Stomach smooth muscle (tissue), 2 donors: ENCODE data around the gene GPR3.

Experiments used
- H3K27ac ChIP-seq: one replicate; pipeline ENCODE4 v1.7.0; 2013; ENCODE audit warnings: mild to moderate bottlenecking, low read length, inconsistent platforms
- H3K27me3 ChIP-seq, 2 donors: one replicate each; pipeline ENCODE4 v1.7.0; 2013; ENCODE audit warnings: low read length in 2 of 2; ENCODE audit not compliant: insufficient read depth in 2 of 2, control insufficient read depth in 1 of 2
- H3K36me3 ChIP-seq, 2 donors: one replicate each; pipeline ENCODE4 v1.7.0; 2013; ENCODE audit warnings: low read length in 2 of 2; ENCODE audit not compliant: control insufficient read depth in 2 of 2, insufficient read depth in 2 of 2
- H3K4me1 ChIP-seq: one replicate; pipeline ENCODE4 v1.7.0; 2013; ENCODE audit warnings: low read length; ENCODE audit not compliant: control insufficient read depth, insufficient read depth
- H3K4me3 ChIP-seq, 2 donors: one replicate each; pipeline ENCODE4 v1.7.0; 2013; ENCODE audit warnings: low read length in 2 of 2
- H3K9ac ChIP-seq, 2 donors: one replicate each; pipeline ENCODE4 v1.7.0; 2013; ENCODE audit warnings: low read length in 2 of 2, mild to moderate bottlenecking in 1 of 2
- H3K9me3 ChIP-seq, 2 donors: one replicate each; pipeline ENCODE4 v1.7.0; 2013; ENCODE audit warnings: low read length in 2 of 2; ENCODE audit not compliant: control insufficient read depth in 2 of 2
- donor health status: healthy.
- donor health status: Pancreatic carcinoma.

The GPR3 gene

DNA sequence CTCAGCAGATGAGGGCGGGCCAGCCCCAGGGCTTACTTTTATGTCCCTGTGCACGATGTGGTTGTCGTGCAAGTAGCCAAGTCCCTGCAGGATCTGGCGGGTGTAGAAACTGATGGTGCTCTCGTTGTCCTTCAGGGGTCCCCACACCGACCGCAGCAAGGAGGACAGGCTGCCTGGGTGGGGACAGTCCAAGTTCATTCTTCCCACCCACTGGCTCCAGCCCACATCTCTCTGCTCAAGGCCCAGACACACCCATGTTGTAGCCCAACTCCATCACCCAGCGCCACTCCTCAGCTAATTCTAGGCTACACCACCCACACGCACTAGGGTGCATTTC is 32.6 kb upstream of the GPR3 start:
- Histone ChIP-seq H3K36me3 (peaks cover 24 to 50% of the 10 kb centered on the region in 2 donors), H3K4me3 (no peak overlapping the region), H3K9me3 (no peaks in the 10 kb centered on the region), H3K4me1 (peaks cover 17% of the 10 kb centered on the region), H3K27ac (no peak overlapping the region), H3K9ac (no peak overlapping the region), H3K27me3 (no peaks in the 10 kb centered on the region)

DNA sequence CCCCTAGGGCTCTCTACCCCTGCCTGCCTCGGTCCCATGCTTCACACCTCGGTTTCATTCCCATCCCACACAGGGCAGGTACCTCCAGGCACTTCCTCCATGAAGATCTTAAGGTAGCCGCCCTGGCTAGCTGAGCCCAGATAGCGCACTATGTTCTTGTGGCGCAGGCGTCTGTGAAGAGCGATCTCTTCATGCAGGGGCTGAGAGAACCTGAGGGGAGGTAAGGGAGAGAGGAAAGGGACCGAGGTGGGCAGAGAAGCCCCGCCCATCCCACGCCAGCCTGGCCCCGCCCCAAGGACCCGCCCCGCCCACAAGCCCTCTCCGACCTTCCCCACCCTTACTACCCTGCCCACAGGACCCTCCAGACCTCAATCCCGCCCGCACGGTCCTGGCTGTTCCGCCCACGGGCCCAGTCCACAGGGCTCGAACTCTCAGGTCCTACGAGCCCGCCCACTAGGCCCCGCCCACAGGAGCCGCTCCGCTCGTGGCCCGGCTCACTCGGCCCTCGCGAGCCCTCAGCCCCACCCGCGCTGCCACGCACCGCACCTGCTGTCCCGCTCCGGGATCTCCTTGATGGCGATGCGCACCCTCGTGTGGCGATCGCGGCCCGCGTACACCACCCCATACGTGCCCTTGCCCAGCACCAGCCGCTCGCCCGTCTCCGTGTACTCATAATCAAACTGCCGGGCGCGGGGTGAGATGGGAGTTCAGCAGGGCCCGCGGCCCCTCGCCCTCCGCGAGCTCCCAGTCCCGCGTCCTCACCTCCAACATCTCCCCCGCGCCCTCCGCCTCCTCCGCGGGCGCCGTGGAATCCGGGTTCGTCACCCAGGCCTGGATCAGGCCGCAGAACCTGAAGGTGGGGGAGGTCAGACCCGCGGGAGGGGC is 32.0 kb upstream of the GPR3 start:
- no peaks in the 10 kb centered on the region for H3K9me3 ChIP-seq
- peaks cover 22% of the 10 kb centered on the region for H3K4me1 ChIP-seq
- no peak overlapping the region for H3K27ac ChIP-seq
- H3K36me3 ChIP-seq = peaks cover 21 to 48% of the 10 kb centered on the region in 2 donors
- H3K9ac ChIP-seq = peak overlapping the region in 1 of 2 donors; percentile 40
- H3K4me3 ChIP-seq = peak overlapping the region; percentile 18 to 55
- H3K27me3 ChIP-seq = no peaks in the 10 kb centered on the region

DNA sequence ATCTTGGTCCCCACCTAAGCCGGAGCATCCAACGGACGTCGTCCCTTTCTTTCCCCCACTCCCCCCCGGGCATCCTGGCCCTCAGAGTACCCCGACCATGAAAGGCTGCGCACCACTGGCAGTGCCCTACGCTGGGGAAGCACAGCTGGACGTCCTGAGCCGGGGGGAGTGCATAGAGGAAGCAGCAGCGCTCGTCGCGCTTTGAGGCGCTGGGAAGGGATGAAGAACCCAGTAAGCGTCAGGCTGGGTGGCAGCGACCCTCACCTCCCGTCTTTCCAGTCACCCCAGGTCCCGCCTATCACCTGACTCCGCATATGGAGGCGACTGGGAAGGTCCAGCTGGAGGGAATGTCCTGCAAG is 31.4 kb upstream of the GPR3 start:
- peaks cover 15 to 42% of the 10 kb centered on the region in 2 donors for H3K36me3 ChIP-seq
- no peak overlapping the region for H3K9ac ChIP-seq
- no peaks in the 10 kb centered on the region for H3K27me3 ChIP-seq
- H3K27ac ChIP-seq = no peak overlapping the region
- H3K9me3 ChIP-seq = no peaks in the 10 kb centered on the region
- peaks cover 22% of the 10 kb centered on the region for H3K4me1 ChIP-seq
- peak overlapping the region in 1 of 2 donors; percentile 55 for H3K4me3 ChIP-seq

DNA sequence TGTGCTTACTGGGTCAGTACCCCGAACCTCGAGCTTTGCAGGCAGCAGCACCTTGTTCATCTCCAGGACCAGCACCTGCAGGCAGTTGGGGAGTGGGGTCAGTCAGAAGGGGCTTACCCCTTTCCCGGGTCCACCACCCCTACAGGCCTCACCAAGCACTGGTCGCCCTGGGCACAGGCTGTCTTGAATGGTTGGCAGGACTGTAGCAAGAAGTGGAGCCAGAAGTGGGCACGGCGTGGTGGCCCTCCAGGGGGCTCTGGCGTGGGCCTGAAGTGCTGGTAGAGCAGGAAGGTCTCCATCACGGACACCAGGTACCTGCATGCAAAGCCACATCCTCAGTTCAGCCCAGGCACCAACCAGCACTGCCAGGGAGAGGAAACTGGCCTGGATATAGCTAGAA is 30.9 kb upstream of the GPR3 start:
- H3K9ac ChIP-seq = no peak overlapping the region
- no peaks in the 10 kb centered on the region for H3K9me3 ChIP-seq
- peaks cover 22% of the 10 kb centered on the region for H3K4me1 ChIP-seq
- no peak overlapping the region for H3K27ac ChIP-seq
- H3K27me3 ChIP-seq = no peaks in the 10 kb centered on the region
- no peak overlapping the region for H3K4me3 ChIP-seq
- H3K36me3 ChIP-seq = peaks cover 12 to 38% of the 10 kb centered on the region in 2 donors

DNA sequence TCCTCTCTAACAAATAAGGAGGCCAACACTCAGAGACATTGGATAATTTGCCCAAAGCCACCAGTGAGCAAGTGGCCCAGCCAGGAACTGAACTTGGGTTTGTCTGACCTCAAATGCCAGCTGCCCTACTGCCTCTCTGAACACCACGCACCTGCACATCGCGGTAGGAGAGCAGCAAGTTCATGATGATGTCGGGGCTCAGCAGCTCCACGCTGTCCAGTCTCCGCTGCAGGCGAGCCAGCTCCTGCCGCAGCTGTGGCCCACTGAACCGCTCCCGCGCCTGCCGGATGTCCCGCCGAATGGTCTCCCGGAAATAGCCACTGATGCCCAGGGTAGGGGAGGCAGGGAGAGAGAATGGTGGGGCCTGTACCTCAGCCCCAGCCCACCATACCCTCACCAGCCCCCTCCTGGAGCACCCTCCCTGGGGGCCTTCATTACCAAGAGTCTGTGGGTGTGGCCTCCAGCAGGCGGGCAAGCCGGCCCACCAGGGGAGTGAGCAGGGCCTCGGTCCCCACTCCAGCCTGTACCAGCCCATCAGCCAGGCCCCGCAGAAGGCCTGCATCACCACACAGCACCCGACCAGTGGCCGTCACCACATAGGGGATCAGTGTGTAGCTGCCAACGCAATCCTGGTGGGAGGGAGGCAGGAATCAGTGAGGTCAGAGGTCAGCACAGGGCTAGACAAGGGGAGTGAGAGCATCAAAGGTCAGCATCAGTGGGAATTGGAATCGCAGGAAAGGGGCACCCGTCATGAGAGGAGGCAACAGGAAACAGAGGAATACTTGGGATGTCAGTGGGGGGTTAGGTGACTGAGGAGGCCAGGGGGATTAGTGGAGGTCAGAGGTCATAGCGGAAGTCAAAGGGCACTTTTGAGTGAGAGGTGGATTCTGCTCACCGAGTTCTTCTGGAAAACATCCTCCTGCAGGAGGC is 28.4 kb upstream of the GPR3 start:
- peak overlapping the region in 1 of 2 donors; percentile 29 for H3K9ac ChIP-seq
- peak overlapping the region; percentile 95 for H3K27ac ChIP-seq
- no peaks in the 10 kb centered on the region for H3K27me3 ChIP-seq
- H3K9me3 ChIP-seq = no peaks in the 10 kb centered on the region
- no peak overlapping the region for H3K4me3 ChIP-seq
- H3K36me3 ChIP-seq = peaks cover 9 to 27% of the 10 kb centered on the region in 2 donors
- H3K4me1 ChIP-seq = peaks cover 24% of the 10 kb centered on the region

DNA sequence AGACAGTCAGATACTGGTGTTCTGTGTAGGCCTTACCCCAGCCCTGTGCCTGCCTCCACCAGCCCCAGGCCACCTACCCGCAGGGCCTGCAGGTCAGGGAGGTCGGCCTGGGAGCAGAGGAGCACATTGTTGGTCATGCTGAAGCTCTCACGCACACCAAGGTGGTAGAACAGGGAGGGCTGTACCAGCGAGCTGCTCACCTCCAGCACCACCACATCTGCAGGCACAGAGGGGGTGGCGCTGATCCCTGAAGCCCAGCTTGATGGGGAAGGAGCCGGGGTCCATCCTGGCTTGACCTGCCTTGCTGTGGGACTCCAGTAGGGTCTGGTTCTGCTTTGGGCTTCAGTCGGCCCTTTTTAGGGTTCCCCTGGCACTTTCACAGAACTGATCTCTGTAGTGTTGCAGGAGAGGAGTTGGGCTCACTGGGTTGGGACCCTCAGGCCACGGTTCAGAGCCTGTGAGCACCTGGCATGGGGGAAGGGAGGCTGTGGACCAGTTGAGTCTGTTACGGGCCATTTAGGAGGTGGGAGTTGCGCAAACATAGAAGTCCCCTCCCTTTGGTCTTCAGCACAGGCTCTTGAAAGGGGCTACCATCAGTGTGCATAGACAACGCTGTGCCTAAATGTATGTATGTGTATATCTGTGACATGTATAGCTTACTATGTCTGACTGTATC is 27.6 kb upstream of the GPR3 start:
- H3K4me3 ChIP-seq = peak overlapping the region; percentile 76 to 84
- peaks cover 9 to 24% of the 10 kb centered on the region in 2 donors for H3K36me3 ChIP-seq
- H3K4me1 ChIP-seq = peaks cover 30% of the 10 kb centered on the region
- peak overlapping the region; percentile 71 to 87 for H3K9ac ChIP-seq
- H3K27me3 ChIP-seq = no peaks in the 10 kb centered on the region
- peak overlapping the region; percentile 95 for H3K27ac ChIP-seq
- no peaks in the 10 kb centered on the region for H3K9me3 ChIP-seq

DNA sequence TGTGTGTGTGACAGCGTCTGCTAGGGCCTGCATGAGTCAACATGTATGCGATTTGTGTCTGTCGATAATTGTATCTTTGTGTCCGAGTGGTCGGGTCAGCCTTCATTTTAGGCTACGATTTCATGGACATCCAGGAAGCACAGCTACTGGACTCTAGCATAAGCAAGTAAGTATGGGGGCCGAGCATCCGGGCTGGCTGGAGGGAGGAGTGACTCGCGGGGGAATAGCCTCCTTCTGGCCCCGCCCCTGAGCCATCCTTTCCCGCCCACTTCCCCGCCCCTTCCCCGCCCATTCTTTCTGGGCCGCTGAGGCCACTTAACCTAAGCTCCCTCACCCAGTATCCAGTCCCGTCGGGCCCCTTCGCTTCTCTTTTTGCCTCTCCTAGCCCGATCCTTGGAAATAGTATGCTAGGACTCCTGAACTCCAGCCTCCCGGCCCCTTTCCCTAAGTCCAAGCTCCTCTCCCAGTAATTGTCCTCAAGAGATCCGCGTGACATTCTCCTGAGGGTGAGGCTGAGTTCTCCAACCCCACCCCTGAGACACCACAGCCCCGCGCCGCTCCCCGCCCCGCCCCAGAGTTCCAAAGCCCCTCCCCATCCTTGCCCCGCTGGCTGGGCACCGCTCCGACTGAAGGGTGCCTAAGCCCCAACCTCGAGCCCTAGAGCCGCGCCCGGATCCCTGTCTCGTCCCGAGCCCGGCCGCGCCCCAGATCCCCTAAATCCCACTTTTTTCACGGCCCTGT is 26.9 kb upstream of the GPR3 start:
- Histone ChIP-seq H3K9me3 (no peaks in the 10 kb centered on the region), H3K27ac (peak overlapping the region; percentile 95), H3K4me1 (peaks cover 27% of the 10 kb centered on the region), H3K9ac (peak overlapping the region; percentile 81 to 87), H3K27me3 (no peaks in the 10 kb centered on the region), H3K4me3 (peak overlapping the region; percentile 76 to 84), H3K36me3 (peaks cover 9 to 22% of the 10 kb centered on the region in 2 donors)

DNA sequence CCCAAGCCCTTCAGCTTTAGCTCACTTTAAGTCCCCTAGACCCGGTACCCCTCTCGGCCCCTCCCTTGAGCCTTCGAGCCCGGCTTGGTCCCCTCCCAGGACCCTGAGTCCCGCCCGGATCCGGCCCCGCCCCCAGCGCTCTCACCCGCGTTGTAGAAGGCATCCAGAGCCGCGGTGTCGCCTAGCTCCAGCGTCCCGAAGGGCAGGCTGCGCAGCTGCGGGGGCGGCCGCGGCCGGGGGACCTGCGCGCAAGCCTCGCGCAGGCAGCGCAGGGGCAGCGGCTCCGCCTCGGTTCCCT is 26.4 kb upstream of the GPR3 start:
- Histone ChIP-seq H3K36me3 (peaks cover 9 to 22% of the 10 kb centered on the region in 2 donors), H3K9me3 (no peaks in the 10 kb centered on the region), H3K4me3 (peak overlapping the region; percentile 59 to 84), H3K27ac (peak overlapping the region; percentile 95), H3K27me3 (no peaks in the 10 kb centered on the region), H3K9ac (peak overlapping the region; percentile 76 to 87), H3K4me1 (peaks cover 27% of the 10 kb centered on the region)

DNA sequence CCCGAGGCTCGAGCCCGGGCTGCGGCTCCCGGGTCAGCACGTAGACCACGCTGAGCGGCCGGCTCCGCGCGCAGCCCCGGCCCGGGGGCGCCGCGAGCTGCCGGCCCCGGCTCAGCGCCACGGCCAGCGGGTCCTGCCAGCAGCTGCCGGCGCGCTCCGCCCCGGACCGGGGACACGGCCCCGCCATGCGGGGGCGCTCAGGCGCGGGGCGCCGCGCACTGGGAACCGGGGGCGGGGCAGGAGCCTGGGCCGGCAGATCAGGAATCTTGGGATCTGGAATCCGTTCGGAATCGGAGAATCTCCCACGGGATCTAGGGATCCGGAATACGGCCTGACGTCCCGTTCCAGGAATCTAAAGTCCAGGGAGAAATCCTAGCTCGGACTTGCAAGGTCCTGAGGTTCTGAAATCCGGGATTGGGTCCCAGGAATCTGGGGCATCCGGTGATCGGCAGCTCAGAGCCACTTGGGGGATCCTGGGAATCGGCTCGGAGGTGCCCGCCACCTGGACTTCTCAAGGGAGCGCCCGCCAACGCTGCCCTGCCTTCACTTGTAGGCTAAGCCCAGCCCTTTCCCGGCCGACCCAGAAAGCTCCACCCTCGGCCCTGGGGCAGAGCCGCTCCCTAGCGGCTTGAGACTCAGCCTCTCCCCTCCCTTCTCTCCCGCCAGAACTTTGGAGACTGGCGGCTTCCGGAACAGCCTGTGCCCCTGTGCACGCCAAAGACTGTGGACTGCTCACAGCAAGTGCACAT is 25.8 kb upstream of the GPR3 start, which contains the start of gene MAP3K6:
TSS of gene MAP3K6 (minus strand) at position 551 of the 749 bp plus-strand sequence. CDS start at position 187, 364 bp downstream.
- H3K9me3 ChIP-seq = no peaks in the 10 kb centered on the region
- peak within 1 kb of the TSS; percentile 89 to 99 for H3K9ac ChIP-seq
- H3K36me3 ChIP-seq = peaks cover 9 to 22% of the 10 kb centered on the region in 2 donors
- no peaks in the 10 kb centered on the region for H3K27me3 ChIP-seq
- H3K4me1 ChIP-seq = peaks cover 27% of the 10 kb centered on the region
- peak within 1 kb of the TSS; percentile 95 for H3K27ac ChIP-seq
- peak within 1 kb of the TSS; percentile 80 to 84 for H3K4me3 ChIP-seq
